ENCODE data around the gene SNX10.

The SNX10 gene

GRCh38 chr7:26305090-26305868 is 13.6 kb downstream of the SNX10 start:
- DNase-seq: no peak

GRCh38 chr7:26305869-26306665 is 14.4 kb downstream of the SNX10 start:
- no peak for DNase-seq

- no peak for DNase-seq
Measured at GRCh38 chr7:26306790-26307189, 15.1 kb downstream of the SNX10 start.

- DNase-seq: no peak
Measured at GRCh38 chr7:26307226-26307625, 15.6 kb downstream of the SNX10 start.

GRCh38 chr7:26307791-26308190 is 16.1 kb downstream of the SNX10 start:
- DNase-seq: no peak

- no peak for DNase-seq
Measured at GRCh38 chr7:26308551-26308950, 16.9 kb downstream of the SNX10 start.

- no peak for DNase-seq
Measured at GRCh38 chr7:26309089-26309488, 17.4 kb downstream of the SNX10 start.

- no peak for DNase-seq
Measured at GRCh38 chr7:26311798-26312197, 20.1 kb downstream of the SNX10 start.

GRCh38 chr7:26317211-26317610 is 25.5 kb downstream of the SNX10 start:
- DNase-seq: no peak

- no peak for DNase-seq
Measured at GRCh38 chr7:26318921-26319320, 27.3 kb downstream of the SNX10 start.

- DNase-seq: no peak
Measured at GRCh38 chr7:26319636-26320035, 28.0 kb downstream of the SNX10 start.

- DNase-seq: no peak
Measured at GRCh38 chr7:26320878-26321277, 29.2 kb downstream of the SNX10 start.

GRCh38 chr7:26321435-26321834 is 29.8 kb downstream of the SNX10 start:
- DNase-seq: no peak

- DNase-seq: no peak
Measured at GRCh38 chr7:26326211-26326610, 34.5 kb downstream of the SNX10 start.

- DNase-seq: no peak
Measured at GRCh38 chr7:26328498-26329390, 37.1 kb downstream of the SNX10 start.

GRCh38 chr7:26329520-26330255 is 38.0 kb downstream of the SNX10 start:
- DNase-seq: no peak

- no peak for DNase-seq
Measured at GRCh38 chr7:26331113-26331512, 39.5 kb downstream of the SNX10 start.

GRCh38 chr7:26331789-26332188 is 40.1 kb downstream of the SNX10 start:
- DNase-seq: no peak

- DNase-seq: no peak
Measured at GRCh38 chr7:26332698-26333097, 41.0 kb downstream of the SNX10 start.

GRCh38 chr7:26334166-26334859 is 42.7 kb downstream of the SNX10 start:
- DNase-seq: no peak

GRCh38 chr7:26337232-26337865 is 45.7 kb downstream of the SNX10 start:
- no peak for DNase-seq

Data from DMS 273 treated with DMSO at 0.1 percent for 48 hours (cell line).